Neural cell (in vitro differentiated cells): ENCODE results near the gene RHPN2.

Source experiments
- EP300 ChIP-seq: fragments of 450-650 bp; conservative IDR thresholded peaks from 2 replicates; pipeline ENCODE4 v1.6.1; 2014; ENCODE audit warnings: antibody characterized with exemption, mild to moderate bottlenecking, moderate library complexity; ENCODE audit not compliant: poor library complexity, severe bottlenecking
- EZH2 ChIP-seq: fragments of 200-600, 300-800 bp; shearing (Covaris generic), sonication (generic); IDR thresholded peaks from 2 replicates; pipeline ENCODE4 v1.6.1; 2014; ENCODE audit warnings: antibody characterized with exemption, low read length, borderline replicate concordance, mild to moderate bottlenecking; ENCODE audit not compliant: insufficient read depth, poor library complexity, severe bottlenecking
- POLR2AphosphoS5 ChIP-seq: IDR thresholded peaks from 2 replicates; pipeline ENCODE4 v1.6.1; 2012
- RAD21 ChIP-seq: fragments of 450-650 bp; conservative IDR thresholded peaks from 2 replicates; pipeline ENCODE4 v1.6.1; 2014; ENCODE audit warnings: antibody characterized with exemption, mild to moderate bottlenecking, moderate library complexity
- REST ChIP-seq: IDR thresholded peaks from 2 replicates; pipeline ENCODE4 v1.6.1; 2012; ENCODE audit warnings: borderline replicate concordance
- SMC3 ChIP-seq: fragments of 450-650 bp; conservative IDR thresholded peaks from 2 replicates; pipeline ENCODE4 v1.6.1; 2014; ENCODE audit warnings: antibody characterized with exemption, mild to moderate bottlenecking, moderate library complexity; ENCODE audit not compliant: poor library complexity
- TAF1 ChIP-seq: IDR thresholded peaks from 2 replicates; pipeline ENCODE4 v1.6.1; 2012; ENCODE audit warnings: low read depth
- TF ChIP-seq, protein P1 (sequence below): fragments of 450-650 bp; IDR thresholded peaks from 2 replicates; pipeline ENCODE4 v1.5.1; 2014; ENCODE audit warnings: antibody characterized with exemption, mild to moderate bottlenecking, moderate library complexity; ENCODE audit not compliant: poor library complexity, severe bottlenecking

GRCh38 chr19:33029746-33030303 is 34.9 kb downstream of the RHPN2 start:
- TF ChIP-seq, protein P1, sequence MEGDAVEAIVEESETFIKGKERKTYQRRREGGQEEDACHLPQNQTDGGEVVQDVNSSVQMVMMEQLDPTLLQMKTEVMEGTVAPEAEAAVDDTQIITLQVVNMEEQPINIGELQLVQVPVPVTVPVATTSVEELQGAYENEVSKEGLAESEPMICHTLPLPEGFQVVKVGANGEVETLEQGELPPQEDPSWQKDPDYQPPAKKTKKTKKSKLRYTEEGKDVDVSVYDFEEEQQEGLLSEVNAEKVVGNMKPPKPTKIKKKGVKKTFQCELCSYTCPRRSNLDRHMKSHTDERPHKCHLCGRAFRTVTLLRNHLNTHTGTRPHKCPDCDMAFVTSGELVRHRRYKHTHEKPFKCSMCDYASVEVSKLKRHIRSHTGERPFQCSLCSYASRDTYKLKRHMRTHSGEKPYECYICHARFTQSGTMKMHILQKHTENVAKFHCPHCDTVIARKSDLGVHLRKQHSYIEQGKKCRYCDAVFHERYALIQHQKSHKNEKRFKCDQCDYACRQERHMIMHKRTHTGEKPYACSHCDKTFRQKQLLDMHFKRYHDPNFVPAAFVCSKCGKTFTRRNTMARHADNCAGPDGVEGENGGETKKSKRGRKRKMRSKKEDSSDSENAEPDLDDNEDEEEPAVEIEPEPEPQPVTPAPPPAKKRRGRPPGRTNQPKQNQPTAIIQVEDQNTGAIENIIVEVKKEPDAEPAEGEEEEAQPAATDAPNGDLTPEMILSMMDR, result no peak
- TF ChIP-seq TAF1 (no peak), REST (no peak), SMC3 (no peak), POLR2AphosphoS5 (no peak), EZH2 (no peak), RAD21 (no peak), EP300 (no peak)
